Vagina (tissue), 2 donors: Measurements from ENCODE around the gene DNAJC28.

Experiments
- CTCF ChIP-seq, 3 experiments: fragments of 450-650 bp in 2 of 3; fragments of 200-600 bp in 1 of 3; sonication (generic) in 1 of 3; IDR thresholded peaks; one replicate each; pipeline ENCODE4 v1.5.1; 2017 to 2019; ENCODE audit warnings: antibody characterized with exemption in 3 of 3, mild to moderate bottlenecking in 2 of 3, moderate library complexity in 2 of 3
- POLR2A ChIP-seq, 2 donors: fragments of 450-650 bp; IDR thresholded peaks; one replicate each; pipeline ENCODE4 v1.6.1; 2017; ENCODE audit warnings: antibody characterized with exemption in 2 of 2, mild to moderate bottlenecking in 2 of 2, moderate library complexity in 2 of 2
- POLR2AphosphoS5 ChIP-seq, 2 donors: sonication (generic); formaldehyde crosslinking; IDR thresholded peaks; one replicate each; pipeline ENCODE4 v1.9.0; 2017; ENCODE audit warnings: antibody characterized with exemption in 2 of 2, mild to moderate bottlenecking in 2 of 2, low read depth in 1 of 2; ENCODE audit not compliant: insufficient read depth in 1 of 2

- TF ChIP-seq CTCF (IDR thresholded peaks at IDR 0.05) = no peak
- no peak for TF ChIP-seq POLR2A (IDR thresholded peaks at IDR 0.05)
- TF ChIP-seq POLR2AphosphoS5 (IDR thresholded peaks at IDR 0.05; ENCODE audit: insufficient read depth in 1 of 2, low read depth in 1 of 2) = no peak
Measured at GRCh38 chr21:33455686-33456446, 35.6 kb downstream of the DNAJC28 start.
